Measurements from ENCODE around the gene JPH3.
"Not testable (repeated sequence)": the region's sequence is repeated elsewhere in the genome, so short reads cannot be mapped to it uniquely, and the experiment has no call there.

The JPH3 gene

GRCh38 chr16:87572959-87573358 is 29.3 kb upstream of the JPH3 start:
- in situ Hi-C loops (cut with HindIII; ENCODE audit: low sequenced_read_pairs): no loop called here

GRCh38 chr16:87575027-87575804 is 27.1 kb upstream of the JPH3 start:
- in situ Hi-C loops (cut with HindIII; ENCODE audit: low sequenced_read_pairs): no loop called here

- in situ Hi-C loops (cut with HindIII; ENCODE audit: low sequenced_read_pairs): no loop called here
Measured at GRCh38 chr16:87576171-87576570, 26.1 kb upstream of the JPH3 start.

GRCh38 chr16:87578142-87578930 is 24.0 kb upstream of the JPH3 start:
- in situ Hi-C loops (cut with HindIII; ENCODE audit: low sequenced_read_pairs): not testable (repeated sequence)

GRCh38 chr16:87579691-87580090 is 22.6 kb upstream of the JPH3 start:
- in situ Hi-C loops (cut with HindIII; ENCODE audit: low sequenced_read_pairs): no loop called here

- in situ Hi-C loops (cut with HindIII; ENCODE audit: low sequenced_read_pairs): no loop called here
Measured at GRCh38 chr16:87580855-87581261, 21.4 kb upstream of the JPH3 start.

- in situ Hi-C loops (cut with HindIII; ENCODE audit: low sequenced_read_pairs): no loop called here
Measured at GRCh38 chr16:87581857-87582215, 20.5 kb upstream of the JPH3 start.

GRCh38 chr16:87582216-87582965 is 19.9 kb upstream of the JPH3 start:
- in situ Hi-C loops (cut with HindIII; ENCODE audit: low sequenced_read_pairs): no loop called here

GRCh38 chr16:87582966-87583325 is 19.4 kb upstream of the JPH3 start:
- in situ Hi-C loops (cut with HindIII; ENCODE audit: low sequenced_read_pairs): no loop called here

GRCh38 chr16:87583453-87584131 is 18.7 kb upstream of the JPH3 start:
- in situ Hi-C loops (cut with HindIII; ENCODE audit: low sequenced_read_pairs): no loop called here

GRCh38 chr16:87584271-87584670 is 18.0 kb upstream of the JPH3 start:
- in situ Hi-C loops (cut with HindIII; ENCODE audit: low sequenced_read_pairs): no loop called here

GRCh38 chr16:87584975-87585374 is 17.3 kb upstream of the JPH3 start:
- in situ Hi-C loops (cut with HindIII; ENCODE audit: low sequenced_read_pairs): no loop called here

- in situ Hi-C loops (cut with HindIII; ENCODE audit: low sequenced_read_pairs): no loop called here
Measured at GRCh38 chr16:87585442-87586200, 16.7 kb upstream of the JPH3 start.

GRCh38 chr16:87586201-87586782 is 16.0 kb upstream of the JPH3 start:
- in situ Hi-C loops (cut with HindIII; ENCODE audit: low sequenced_read_pairs): no loop called here

- in situ Hi-C loops (cut with HindIII; ENCODE audit: low sequenced_read_pairs): no loop called here
Measured at GRCh38 chr16:87587636-87588035, 14.7 kb upstream of the JPH3 start.

- in situ Hi-C loops (cut with HindIII; ENCODE audit: low sequenced_read_pairs): no loop called here
Measured at GRCh38 chr16:87592018-87592712, 10.1 kb upstream of the JPH3 start.

GRCh38 chr16:87593710-87594258 is 8.5 kb upstream of the JPH3 start:
- in situ Hi-C loops (cut with HindIII; ENCODE audit: low sequenced_read_pairs): no loop called here

- in situ Hi-C loops (cut with HindIII; ENCODE audit: low sequenced_read_pairs): no loop called here
Measured at GRCh38 chr16:87595712-87596111, 6.6 kb upstream of the JPH3 start.

- in situ Hi-C loops (cut with HindIII; ENCODE audit: low sequenced_read_pairs): no loop called here
Measured at GRCh38 chr16:87597324-87597830, 4.9 kb upstream of the JPH3 start.

All from DLD1 (cell line).